CD4-positive, alpha-beta memory T cell (primary cell): ENCODE results near the gene CIB2. TPM values are rescaled to one million over a fixed set of nuclear protein-coding genes. Genes with fewer than 3 reads are reported as not detected.

Experiments
- CTCF ChIA-PET: fragments of 350-600 bp; sonication (Branson Sonifier 250); formaldehyde crosslinking; loops from one replicate; lab custom pipeline; 2021; ENCODE audit warnings: inconsistent platforms; ENCODE audit not compliant: partially characterized antibody; lab: Charles Lee
- POLR2A ChIA-PET: fragments of 350-600 bp; sonication (Branson Sonifier 250); formaldehyde crosslinking; loops from one replicate; lab custom pipeline; 2021; ENCODE audit not compliant: partially characterized antibody; lab: Charles Lee
- DNase-seq, 5 donors: peaks; one replicate each; pipeline versions ENCODE4 v3.0.0 to v3.0.0-alpha.2; 2020 to 2022; ENCODE audit warnings: mixed read lengths in 1 of 5
- H3K27ac ChIP-seq: one replicate; pipeline ENCODE4 v1.7.0; 2013; ENCODE audit warnings: low read depth, low read length
- H3K27me3 ChIP-seq: 2 replicates; pipeline ENCODE4 v1.7.0; 2013; ENCODE audit warnings: mild to moderate bottlenecking, low read length, moderate library complexity; ENCODE audit not compliant: insufficient read depth
- H3K36me3 ChIP-seq: 2 replicates; pipeline ENCODE4 v1.7.0; 2013; ENCODE audit warnings: mild to moderate bottlenecking, low read length, moderate library complexity; ENCODE audit not compliant: insufficient read depth
- H3K4me1 ChIP-seq: 2 replicates; pipeline ENCODE4 v1.7.0; 2013; ENCODE audit warnings: mild to moderate bottlenecking, low read length, moderate library complexity; ENCODE audit not compliant: insufficient read depth
- H3K4me3 ChIP-seq, 2 donors: one replicate each; pipeline ENCODE4 v1.7.0; 2013; ENCODE audit warnings: low read length in 2 of 2, mild to moderate bottlenecking in 1 of 2
- H3K9me3 ChIP-seq, 2 donors: one replicate each; pipeline ENCODE4 v1.7.0; 2013; ENCODE audit warnings: low read length in 2 of 2, control low read depth in 1 of 2; ENCODE audit not compliant: control insufficient read depth in 1 of 2
- H3K27ac Mint-ChIP-seq, 7 donors: one replicate each; pipeline ENCODE4 v1.8.0; 2020 to 2021; ENCODE audit warnings: mixed read lengths in 7 of 7, mild to moderate bottlenecking in 6 of 7, inconsistent platforms in 3 of 7, moderate library complexity in 3 of 7
- H3K27me3 Mint-ChIP-seq, 2 donors: one replicate each; pipeline ENCODE4 v1.8.0; 2020 to 2021; ENCODE audit warnings: mixed read lengths in 2 of 2
- H3K36me3 Mint-ChIP-seq, 2 donors: one replicate each; pipeline ENCODE4 v1.8.0; 2020 to 2021; ENCODE audit warnings: mixed read lengths in 2 of 2, inconsistent platforms in 1 of 2, mild to moderate bottlenecking in 1 of 2
- H3K4me1 Mint-ChIP-seq, 4 donors: one replicate each; pipeline ENCODE4 v1.8.0; 2020 to 2021; ENCODE audit warnings: mixed read lengths in 4 of 4, mild to moderate bottlenecking in 1 of 4
- H3K4me3 Mint-ChIP-seq, 8 donors: one replicate each; pipeline ENCODE4 v1.8.0; 2020 to 2021; ENCODE audit warnings: mixed read lengths in 8 of 8, mild to moderate bottlenecking in 7 of 8, moderate library complexity in 6 of 8, inconsistent platforms in 3 of 8
- H3K9me3 Mint-ChIP-seq, 8 donors: one replicate each; pipeline ENCODE4 v1.8.0; 2020 to 2021; ENCODE audit warnings: mixed read lengths in 8 of 8, mild to moderate bottlenecking in 5 of 8, inconsistent platforms in 3 of 8, moderate library complexity in 1 of 8
- intact Hi-C: fragments of 100-400 bp; cut with micrococcal nuclease; formaldehyde crosslinking; loops from one replicate; pipeline ENCODE4 v1.15.1; 2023
- polyA plus RNA-seq, 2 donors: library from polyadenylated mRNA; unstranded; fragments of 300-500 nt; fragmentation: Illumina TruSeq; gene quantifications; one replicate each; pipeline ENCODE4 v1.2.3, GENCODE V29; 2021
- total RNA-seq, 2 experiments: library from RNA; stranded (reverse); gene quantifications; one replicate each; pipeline ENCODE4 v1.2.3, GENCODE V29; 2021

The CIB2 gene
- total and polyA plus RNA-seq, 4 experiments from 2014 or later, result 0.56 to 2.2 (median 1.4) TPM

DNA sequence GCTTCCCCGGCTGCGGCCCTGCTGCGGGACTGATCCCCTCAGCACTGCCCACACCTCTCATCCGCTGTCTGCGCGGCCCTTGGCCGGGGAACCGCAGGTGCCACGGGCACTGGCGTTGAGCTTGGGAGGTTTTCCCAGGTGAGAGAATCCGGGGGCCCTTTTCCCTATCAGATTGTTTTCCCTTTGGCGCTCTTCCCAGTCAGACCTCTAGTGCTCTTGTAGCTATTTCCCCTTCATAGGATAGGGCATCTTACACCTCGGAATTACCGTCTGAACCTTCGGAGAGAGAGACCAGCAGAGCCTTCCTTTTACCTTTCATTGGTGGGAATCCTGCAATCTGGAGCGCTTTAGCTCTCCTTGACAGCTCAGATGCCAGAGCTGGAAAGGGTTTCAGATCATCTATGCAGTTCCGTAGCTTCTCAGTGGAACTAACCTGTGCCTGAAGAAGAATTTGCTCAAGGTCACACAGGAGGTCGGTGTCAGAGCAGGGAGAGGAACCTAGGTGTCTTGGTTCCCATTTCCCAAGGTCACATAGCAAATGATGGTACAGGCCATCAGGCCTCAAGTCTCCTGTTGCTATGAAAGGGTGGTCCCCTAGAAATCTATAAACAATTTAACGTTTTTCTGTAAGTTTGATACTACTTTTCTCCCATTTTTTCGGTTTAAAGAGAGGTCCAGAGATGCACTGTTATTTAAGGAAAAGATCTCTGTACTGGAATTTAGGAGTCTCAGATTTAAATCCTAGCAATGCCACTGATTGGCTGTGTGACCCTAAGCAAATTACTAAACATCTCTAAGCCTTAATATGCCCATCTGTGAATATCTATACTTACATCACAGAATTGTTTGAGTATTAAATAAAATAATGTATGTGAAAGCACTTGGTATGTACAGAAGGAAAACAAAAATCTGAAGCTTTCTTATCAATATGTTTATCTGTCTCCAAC is 18.8 kb upstream of the CIB2 start:
- H3K27ac Mint-ChIP-seq, result peak overlapping the region; percentile 24 to 96 (median 91)
- H3K27me3 Mint-ChIP-seq, result no peaks in the 10 kb centered on the region
- Histone ChIP-seq H3K4me3 (peak overlapping the region; percentile 38 to 68), H3K4me1 (peaks cover 26% of the 10 kb centered on the region), H3K27me3 (no peaks in the 10 kb centered on the region), H3K36me3 (no peaks in the 10 kb centered on the region), H3K9me3 (no peaks in the 10 kb centered on the region), H3K27ac (peak overlapping the region; percentile 74)
- peaks cover 0 to 16% of the 10 kb centered on the region in 2 donors for H3K36me3 Mint-ChIP-seq
- peak overlapping the region; percentile 87 to 96 (median 94) for H3K4me3 Mint-ChIP-seq
- POLR2A ChIA-PET, result interaction anchor here (0.9 to 3.3 kb wide), 13 partner anchors 10 to 723 kb away, joined by 3 to 32 read pairs (median 3); partner anchors contain the start of genes CIB2, DNAJA4, IREB2 and MORF4L1
- CTCF ChIA-PET, result interaction anchor here (0.6 to 1.5 kb wide), 3 partner anchors 45 to 194 kb away, joined by 3 to 4 read pairs (median 3); no protein-coding TSS in a partner anchor
- H3K9me3 Mint-ChIP-seq, result peaks cover 0 to 3% (median 0%) of the 10 kb centered on the region in 8 donors
- DNase-seq, result no peak
- H3K4me1 Mint-ChIP-seq, result peaks cover 28 to 46% (median 38%) of the 10 kb centered on the region in 4 donors
- intact Hi-C loops, result loop anchor here (1.0 kb wide), 2 partner anchors 19 to 390 kb away; partner anchors contain the start of genes CIB2 and PSMA4

GRCh38 chr15:78149068-78149804 is 18.0 kb upstream of the CIB2 start, which contains the start of gene IDH3A:
Gene IDH3A, plus strand, starts transcription at chr15:78149362. Its CDS starts 42 bp downstream, at chr15:78149404.
- H3K4me3 ChIP-seq, result peak within 1 kb of the TSS; percentile 63 to 68
- H3K4me3 Mint-ChIP-seq, result peak within 1 kb of the TSS; percentile 92 to 99 (median 94)
- H3K9me3 Mint-ChIP-seq, result peaks cover 0 to 3% (median 0%) of the 10 kb centered on the region in 8 donors
- H3K27me3 Mint-ChIP-seq, result no peaks in the 10 kb centered on the region
- H3K4me1 Mint-ChIP-seq, result peaks cover 28 to 46% (median 38%) of the 10 kb centered on the region in 4 donors
- peaks cover 0 to 16% of the 10 kb centered on the region in 2 donors for H3K36me3 Mint-ChIP-seq
- intact Hi-C loops, result loop anchor here (1.0 kb wide), 2 partner anchors 18 to 391 kb away; partner anchors contain the start of genes CIB2 and PSMA4
- ChIA-PET POLR2A (interaction anchor here (0.6 to 3.3 kb wide), 15 partner anchors 9 to 724 kb away, joined by 3 to 32 read pairs (median 3); partner anchors contain the start of genes CIB2, DNAJA4, IREB2 and MORF4L1), CTCF (interaction anchor here (0.6 to 1.5 kb wide), 3 partner anchors 86 to 193 kb away, joined by 3 to 4 read pairs (median 3); no protein-coding TSS in a partner anchor)
- DNase-seq, result peak; percentile 98 to 99 (median 99)
- H3K36me3 ChIP-seq, result no peaks in the 10 kb centered on the region
- H3K27me3 ChIP-seq, result no peaks in the 10 kb centered on the region
- H3K4me1 ChIP-seq, result peaks cover 26% of the 10 kb centered on the region
- H3K9me3 ChIP-seq, result no peaks in the 10 kb centered on the region
- peak within 1 kb of the TSS; percentile 74 for H3K27ac ChIP-seq
- peak within 1 kb of the TSS; percentile 91 to 96 (median 94) for H3K27ac Mint-ChIP-seq

- Mint-ChIP-seq H3K27ac (peak overlapping the region; percentile 85 to 96 (median 93)), H3K27me3 (no peaks in the 10 kb centered on the region), H3K36me3 (peaks cover 0 to 16% of the 10 kb centered on the region in 2 donors), H3K9me3 (peaks cover 0 to 3% (median 0%) of the 10 kb centered on the region in 8 donors), H3K4me1 (peaks cover 28 to 46% (median 38%) of the 10 kb centered on the region in 4 donors), H3K4me3 (peak overlapping the region; percentile 87 to 99 (median 93))
- intact Hi-C loops, result loop anchor here (1.0 kb wide), 2 partner anchors 17 to 392 kb away; partner anchors contain the start of genes CIB2 and PSMA4
- H3K36me3 ChIP-seq, result no peaks in the 10 kb centered on the region
- H3K27ac ChIP-seq, result peak overlapping the region; percentile 74
- ChIA-PET POLR2A (interaction anchor here (0.6 to 3.3 kb wide), 14 partner anchors 12 to 724 kb away, joined by 3 to 32 read pairs (median 4); partner anchors contain the start of genes CIB2, DNAJA4, IREB2 and MORF4L1), CTCF (interaction anchor here (0.7 to 1.9 kb wide), 6 partner anchors 14 to 182 kb away, joined by 3 to 10 read pairs (median 4); partner anchors contain the start of gene CIB2)
- H3K4me3 ChIP-seq, result peak overlapping the region; percentile 63 to 68
- no peaks in the 10 kb centered on the region for H3K27me3 ChIP-seq
- no peaks in the 10 kb centered on the region for H3K9me3 ChIP-seq
- H3K4me1 ChIP-seq, result peaks cover 26% of the 10 kb centered on the region
- DNase-seq, result no peak
Observed at GRCh38 chr15:78148392-78149067, 17.3 kb upstream of the CIB2 start.

- H3K4me1 Mint-ChIP-seq, result peaks cover 20 to 37% (median 31%) of the 10 kb centered on the region in 4 donors
- no peak overlapping the region for H3K4me3 ChIP-seq
- no peaks in the 10 kb centered on the region for H3K36me3 ChIP-seq
- H3K9me3 Mint-ChIP-seq, result peaks cover 0 to 3% (median 0%) of the 10 kb centered on the region in 8 donors
- H3K4me1 ChIP-seq, result peaks cover 26% of the 10 kb centered on the region
- no peaks in the 10 kb centered on the region for H3K27me3 Mint-ChIP-seq
- peak overlapping the region in 4 of 7 donors; percentile 59 to 90 (median 69) for H3K27ac Mint-ChIP-seq
- H3K27ac ChIP-seq, result no peak overlapping the region
- ChIA-PET POLR2A (interaction anchor here (1.5 to 3.3 kb wide), 4 partner anchors 16 to 290 kb away, joined by 4 to 32 read pairs (median 7); partner anchors contain the start of genes CIB2, IREB2, SKIC8 and TBC1D2B), CTCF (interaction anchor here (0.8 to 1.9 kb wide), 5 partner anchors 13 to 181 kb away, joined by 3 to 10 read pairs (median 5); partner anchors contain the start of gene CIB2)
- no peaks in the 10 kb centered on the region for H3K27me3 ChIP-seq
- peak overlapping the region; percentile 3 to 94 (median 65) for H3K4me3 Mint-ChIP-seq
- peaks cover 0 to 9% of the 10 kb centered on the region in 2 donors for H3K36me3 Mint-ChIP-seq
- no peak for DNase-seq
- H3K9me3 ChIP-seq, result no peaks in the 10 kb centered on the region
- intact Hi-C loops, result no loop called here
Observed at GRCh38 chr15:78147566-78147965, 16.3 kb upstream of the CIB2 start.

GRCh38 chr15:78146425-78147154 is 15.3 kb upstream of the CIB2 start:
- H3K4me3 Mint-ChIP-seq, result peak overlapping the region in 1 of 8 donors; percentile 64
- peaks cover 26% of the 10 kb centered on the region for H3K4me1 ChIP-seq
- H3K27me3 Mint-ChIP-seq, result no peaks in the 10 kb centered on the region
- POLR2A ChIA-PET, result interaction anchor here (1.8 kb wide), 1 partner anchor 69 kb away, joined by 4 read pairs; the partner anchor contains the start of gene TBC1D2B
- H3K27me3 ChIP-seq, result no peaks in the 10 kb centered on the region
- H3K9me3 ChIP-seq, result no peaks in the 10 kb centered on the region
- peaks cover 4 to 8% of the 10 kb centered on the region in 2 donors for H3K36me3 Mint-ChIP-seq
- no peak for DNase-seq
- H3K36me3 ChIP-seq, result no peaks in the 10 kb centered on the region
- no peak overlapping the region for H3K4me3 ChIP-seq
- H3K9me3 Mint-ChIP-seq, result peaks cover 0 to 3% (median 0%) of the 10 kb centered on the region in 8 donors
- no peak overlapping the region for H3K27ac Mint-ChIP-seq
- CTCF ChIA-PET, result interaction anchor here (1.9 kb wide), 1 partner anchor 15 kb away, joined by 9 read pairs; the partner anchor contains the start of gene CIB2
- intact Hi-C loops, result no loop called here
- no peak overlapping the region for H3K27ac ChIP-seq
- peaks cover 20 to 35% (median 30%) of the 10 kb centered on the region in 4 donors for H3K4me1 Mint-ChIP-seq
